8988T (cell line): Measurements from ENCODE around the gene TMEM255B.
"Not testable (repeated sequence)": the region's sequence is repeated elsewhere in the genome, so short reads cannot be mapped to it uniquely, and the experiment has no call there.

ENCODE experiments used
- DNase-seq: peaks from one replicate; pipeline ENCODE4 v3.0.0; 2011

TMEM255B gene

DNA sequence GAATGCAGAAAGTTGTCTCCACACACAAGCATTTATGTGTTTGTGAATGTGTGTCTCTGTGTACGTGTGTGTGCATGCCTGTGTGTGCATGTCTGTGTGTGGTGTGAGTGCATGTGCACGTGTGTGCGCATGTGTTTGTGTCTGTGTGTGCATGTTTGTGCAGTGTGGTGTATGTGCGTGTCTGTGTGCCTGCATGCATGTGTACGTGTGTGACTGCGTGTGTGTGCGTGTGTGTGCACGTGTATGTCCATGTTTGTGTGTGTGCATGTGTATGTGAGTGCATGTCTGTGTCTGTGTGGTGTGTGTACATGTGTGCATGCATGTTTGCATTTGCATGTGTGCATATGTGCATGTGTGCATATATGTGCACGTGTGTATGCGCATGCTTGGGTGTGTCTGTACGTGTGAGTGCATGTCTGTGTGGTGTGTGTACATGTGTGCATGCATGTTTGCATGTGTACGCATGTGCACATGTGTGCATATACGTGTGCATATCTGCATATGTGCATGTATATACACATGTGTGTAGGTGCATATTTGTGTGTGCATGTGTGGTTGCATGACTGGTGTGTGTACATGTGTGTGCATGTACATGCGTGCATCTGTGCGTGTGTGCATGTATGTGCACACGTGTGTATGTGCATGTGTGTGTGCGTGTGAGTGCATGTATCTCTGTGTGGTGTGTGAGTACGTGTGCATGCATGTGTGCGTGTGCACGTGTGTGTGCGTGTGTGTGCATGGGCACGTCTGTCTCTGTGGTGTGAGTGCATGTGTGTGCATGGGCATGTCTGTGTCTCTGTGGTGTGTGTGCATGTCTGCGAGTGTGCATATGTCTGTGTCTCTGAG lies 8.2 kb upstream of the TMEM255B start:
- no peak for DNase-seq

DNA sequence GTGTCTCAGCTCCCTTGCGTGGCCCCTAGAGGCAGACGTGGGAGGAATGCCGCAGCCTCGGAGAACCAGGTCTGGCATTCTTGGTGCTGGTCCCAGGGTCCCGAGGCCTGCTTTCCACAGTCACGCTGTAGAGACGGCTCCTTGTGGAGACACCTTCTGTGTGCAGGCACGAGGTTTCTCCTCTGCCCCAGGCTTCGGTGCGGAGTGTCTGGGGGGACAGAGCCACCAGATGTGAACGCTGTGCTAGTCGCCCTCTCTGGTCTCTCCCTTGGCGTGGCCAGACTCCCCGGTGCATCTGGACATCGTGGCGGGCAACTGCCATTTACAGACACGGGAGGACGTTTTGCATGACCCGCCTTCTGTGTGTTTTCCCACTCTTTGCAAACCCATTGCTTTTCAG lies 7.5 kb upstream of the TMEM255B start:
- DNase-seq = no peak

DNA sequence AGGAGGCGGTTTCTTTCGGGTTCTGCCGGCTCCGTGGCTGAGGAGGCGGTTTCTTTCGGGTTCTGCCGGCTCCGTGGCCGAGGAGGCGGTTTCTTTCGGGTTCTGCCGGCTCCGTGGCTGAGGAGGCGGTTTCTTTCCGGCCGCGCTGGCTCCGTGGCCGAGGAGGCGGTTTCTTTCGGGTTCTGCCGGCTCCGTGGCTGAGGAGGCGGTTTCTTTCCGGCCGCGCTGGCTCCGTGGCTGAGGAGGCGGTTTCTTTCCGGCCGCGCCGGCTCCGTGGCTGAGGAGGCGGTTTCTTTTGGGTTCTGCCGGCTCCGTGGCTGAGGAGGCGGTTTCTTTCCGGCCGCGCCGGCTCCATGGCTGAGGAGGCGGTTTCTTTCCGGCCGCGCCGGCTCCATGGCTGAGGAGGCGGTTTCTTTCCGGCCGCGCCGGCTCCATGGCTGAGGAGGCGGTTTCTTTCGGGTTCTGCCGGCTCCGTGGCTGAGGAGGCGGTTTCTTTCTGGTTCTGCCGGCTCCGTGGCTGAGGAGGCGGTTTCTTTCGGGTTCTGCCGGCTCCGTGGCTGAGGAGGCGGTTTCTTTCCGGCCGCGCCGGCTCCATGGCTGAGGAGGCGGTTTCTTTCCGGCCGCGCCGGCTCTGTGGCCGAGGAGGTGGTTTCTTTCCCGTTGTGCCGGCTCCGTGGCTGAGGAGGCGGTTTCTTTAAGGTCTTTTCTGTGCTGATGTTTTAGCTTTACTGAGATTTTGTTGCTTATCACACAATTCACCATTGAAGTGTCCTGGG lies 6.6 kb upstream of the TMEM255B start:
- DNase-seq = not testable (repeated sequence)

DNA sequence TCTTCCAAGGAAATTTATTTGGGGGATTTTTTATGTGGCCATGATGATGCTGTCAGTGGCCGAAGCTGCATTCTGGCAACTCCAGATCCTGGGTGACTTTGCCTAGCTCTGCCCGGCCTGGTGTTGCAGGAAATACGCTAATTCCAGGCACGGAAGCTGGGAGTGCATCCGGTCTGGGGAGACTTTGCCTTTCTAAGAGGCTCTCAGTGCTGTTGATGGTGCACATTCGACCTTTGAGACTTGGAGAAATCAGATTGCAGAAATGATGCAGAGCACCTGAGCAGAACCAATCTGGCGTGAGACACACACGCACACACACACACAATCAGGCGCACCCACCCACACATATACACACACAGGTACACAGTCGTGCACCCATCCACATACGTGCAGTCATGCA lies 5.9 kb upstream of the TMEM255B start:
- no peak for DNase-seq

DNA sequence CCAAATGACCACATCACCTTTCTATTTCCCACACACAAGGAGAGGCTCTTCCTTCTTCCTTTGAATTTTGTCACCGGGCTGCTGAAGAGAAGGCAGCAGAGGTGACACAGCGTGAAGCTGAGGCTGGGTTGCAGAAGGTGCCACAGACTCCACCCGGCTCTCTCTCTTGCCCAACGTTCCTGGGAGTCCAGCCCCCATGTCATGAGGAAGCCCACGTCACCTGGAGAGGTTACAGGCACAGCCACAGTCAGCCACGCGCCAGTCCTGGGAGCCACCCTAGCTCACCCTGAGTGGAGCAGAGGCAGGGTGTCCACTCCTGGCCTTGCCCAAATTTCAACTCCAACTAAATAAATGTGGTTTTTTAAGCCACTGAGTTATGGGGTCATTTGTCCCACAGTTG lies 4.8 kb upstream of the TMEM255B start:
- no peak for DNase-seq

DNA sequence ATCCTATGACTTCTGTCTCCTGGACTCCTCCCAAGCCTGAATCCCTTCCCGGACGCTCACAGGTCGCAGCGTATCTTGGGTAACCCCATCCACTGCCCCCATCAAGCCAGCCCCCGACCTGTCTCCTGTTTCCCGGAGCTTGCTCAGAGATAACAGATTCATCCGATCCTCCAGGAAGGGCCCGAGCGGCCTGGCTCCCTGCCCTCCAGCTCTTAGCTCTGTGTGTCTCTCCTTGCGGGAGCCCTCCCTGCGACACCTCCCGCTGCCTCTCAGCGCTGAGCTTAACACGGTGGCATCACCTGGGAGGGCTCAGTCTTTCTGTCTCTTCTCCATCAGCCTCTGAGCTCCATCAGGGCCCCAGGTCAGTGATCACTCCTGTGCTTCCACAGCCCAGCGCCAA lies 4.3 kb upstream of the TMEM255B start:
- DNase-seq = no peak

DNA sequence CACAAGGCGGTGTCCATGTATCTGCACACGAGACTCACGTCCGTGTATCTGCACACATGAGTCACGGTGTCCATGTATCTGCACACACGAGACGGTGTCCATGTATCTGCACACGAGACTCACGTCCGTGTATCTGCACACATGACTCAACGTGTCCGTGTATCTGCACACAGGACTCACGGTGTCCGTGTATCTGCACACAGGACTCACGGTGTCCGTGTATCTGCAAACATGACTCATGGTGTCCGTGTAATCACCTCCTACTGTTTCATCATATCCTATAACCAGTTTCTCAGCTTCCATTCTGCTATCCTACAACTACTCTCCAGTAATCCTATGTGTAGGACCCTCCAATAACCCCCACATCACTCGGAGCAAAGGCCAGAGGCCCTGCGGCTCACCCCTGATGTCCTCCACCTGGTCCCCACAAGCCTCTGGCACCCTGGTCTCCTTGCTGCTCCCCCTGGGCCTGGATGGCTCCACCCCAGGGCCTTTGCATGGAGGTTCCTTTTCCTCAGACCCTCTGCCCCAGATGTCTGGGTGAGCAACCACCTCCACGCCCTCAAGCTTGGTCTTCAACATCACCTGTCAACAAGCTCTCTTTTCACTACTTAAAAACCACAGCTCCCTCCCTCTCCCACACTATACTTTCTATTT lies 2.5 kb upstream of the TMEM255B start:
- DNase-seq = no peak

DNA sequence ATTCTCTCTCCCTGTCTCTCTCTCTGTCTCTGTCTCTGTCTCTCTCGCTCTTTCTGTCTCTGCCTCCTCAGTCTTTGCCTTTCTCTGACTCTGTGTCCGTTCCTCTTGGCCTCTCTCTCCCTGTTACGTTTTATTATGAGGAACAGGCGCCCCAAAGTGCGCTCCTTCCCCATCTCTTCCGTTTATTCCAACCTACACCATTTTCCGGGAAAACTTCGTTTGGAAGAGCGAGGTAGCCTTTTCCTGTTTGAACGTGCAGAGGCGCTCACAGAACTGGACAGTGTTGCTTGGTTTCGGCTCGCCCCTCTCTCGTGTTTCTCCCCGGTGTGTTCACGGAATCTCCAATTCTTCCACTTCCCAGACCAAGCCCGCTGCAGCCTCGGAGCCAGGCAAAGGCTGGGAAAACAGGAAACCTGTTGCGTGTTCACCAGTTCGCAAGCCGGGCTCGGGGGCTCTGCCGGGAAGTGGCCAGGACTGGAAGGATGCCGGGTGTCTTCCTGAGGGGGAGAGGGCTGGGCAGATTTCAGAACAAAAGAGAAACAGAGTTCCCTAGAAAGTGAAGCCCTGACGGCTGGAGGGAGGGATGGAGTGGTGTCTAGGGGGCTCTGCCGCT lies 605 bp downstream of the TMEM255B start:
- DNase-seq = peak; percentile 51

DNA sequence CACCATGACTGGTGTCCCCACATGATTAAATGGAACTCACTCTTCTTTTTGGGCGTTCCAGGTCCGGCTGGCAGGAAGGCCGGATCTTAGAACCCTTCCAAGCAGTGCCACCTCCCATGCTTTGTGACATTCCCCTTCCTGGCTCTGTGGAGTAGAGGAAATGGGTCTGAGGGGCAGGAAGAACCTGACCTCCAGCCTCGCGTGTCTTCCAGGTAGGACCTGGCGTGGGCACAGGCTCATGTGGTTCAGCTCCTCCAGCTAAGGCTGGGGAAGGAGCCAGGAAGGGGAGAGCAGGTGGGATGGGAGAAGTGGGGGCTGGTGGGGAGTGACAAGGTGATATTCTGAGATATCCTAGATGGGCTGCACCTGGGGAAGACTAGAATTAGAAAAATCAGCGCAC lies 2.1 kb downstream of the TMEM255B start:
- DNase-seq = no peak

DNA sequence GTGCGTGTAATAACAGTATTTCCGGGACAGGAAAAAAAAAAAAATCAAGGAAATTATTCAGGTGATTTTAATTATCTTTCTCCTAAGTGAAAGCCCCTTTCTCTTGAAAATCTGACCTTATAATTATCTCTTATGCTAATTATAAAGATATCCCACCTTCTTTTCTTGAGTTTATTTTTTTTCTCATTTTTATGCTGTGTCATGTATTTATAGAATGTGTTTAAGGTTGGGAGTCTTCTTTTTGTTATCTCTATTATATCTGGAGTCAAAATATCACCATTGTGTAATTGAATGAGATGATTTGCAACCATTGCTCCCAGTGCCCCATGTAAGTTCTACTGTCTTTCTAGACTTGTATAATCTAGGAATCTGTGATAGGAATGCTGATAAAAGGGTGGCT lies 3.0 kb downstream of the TMEM255B start:
- DNase-seq = no peak

DNA sequence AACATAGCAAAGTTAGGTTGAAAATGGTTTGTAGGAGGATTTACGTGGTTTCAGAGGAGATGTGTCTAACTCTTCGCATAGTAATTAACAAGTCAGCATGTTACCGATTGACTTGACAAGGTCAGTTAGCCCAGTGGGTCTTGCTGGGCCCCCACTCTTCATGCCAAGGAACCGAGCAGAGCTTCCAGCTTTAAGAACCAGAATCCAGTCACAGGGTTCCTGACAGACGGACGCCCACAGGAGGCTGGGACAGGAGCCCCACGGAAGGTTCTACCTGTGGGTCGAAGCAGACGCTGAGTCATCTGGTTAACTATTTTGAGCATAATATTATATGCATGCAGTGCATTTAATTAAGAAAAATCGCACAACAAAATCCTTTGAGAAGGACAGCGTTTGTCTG lies 3.5 kb downstream of the TMEM255B start:
- no peak for DNase-seq

DNA sequence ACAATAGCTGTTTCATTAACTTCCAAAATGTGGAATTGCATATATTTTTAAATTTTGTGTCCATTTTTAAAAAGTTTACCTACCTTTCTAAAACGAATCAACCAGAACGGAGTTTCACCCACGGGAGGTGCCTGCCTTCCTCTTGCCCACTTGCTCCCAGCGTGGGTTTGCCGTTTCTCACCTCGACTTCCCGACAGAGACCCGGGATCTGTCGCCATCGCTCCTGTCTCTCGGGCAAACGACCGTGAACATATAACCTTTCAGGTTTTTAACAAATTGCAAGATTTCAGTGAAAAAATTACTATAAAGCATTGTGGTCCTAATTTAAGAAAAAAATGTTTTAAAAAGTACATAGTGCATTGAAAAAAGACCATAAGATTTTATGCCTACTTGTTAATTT lies 4.2 kb downstream of the TMEM255B start:
- DNase-seq = no peak

DNA sequence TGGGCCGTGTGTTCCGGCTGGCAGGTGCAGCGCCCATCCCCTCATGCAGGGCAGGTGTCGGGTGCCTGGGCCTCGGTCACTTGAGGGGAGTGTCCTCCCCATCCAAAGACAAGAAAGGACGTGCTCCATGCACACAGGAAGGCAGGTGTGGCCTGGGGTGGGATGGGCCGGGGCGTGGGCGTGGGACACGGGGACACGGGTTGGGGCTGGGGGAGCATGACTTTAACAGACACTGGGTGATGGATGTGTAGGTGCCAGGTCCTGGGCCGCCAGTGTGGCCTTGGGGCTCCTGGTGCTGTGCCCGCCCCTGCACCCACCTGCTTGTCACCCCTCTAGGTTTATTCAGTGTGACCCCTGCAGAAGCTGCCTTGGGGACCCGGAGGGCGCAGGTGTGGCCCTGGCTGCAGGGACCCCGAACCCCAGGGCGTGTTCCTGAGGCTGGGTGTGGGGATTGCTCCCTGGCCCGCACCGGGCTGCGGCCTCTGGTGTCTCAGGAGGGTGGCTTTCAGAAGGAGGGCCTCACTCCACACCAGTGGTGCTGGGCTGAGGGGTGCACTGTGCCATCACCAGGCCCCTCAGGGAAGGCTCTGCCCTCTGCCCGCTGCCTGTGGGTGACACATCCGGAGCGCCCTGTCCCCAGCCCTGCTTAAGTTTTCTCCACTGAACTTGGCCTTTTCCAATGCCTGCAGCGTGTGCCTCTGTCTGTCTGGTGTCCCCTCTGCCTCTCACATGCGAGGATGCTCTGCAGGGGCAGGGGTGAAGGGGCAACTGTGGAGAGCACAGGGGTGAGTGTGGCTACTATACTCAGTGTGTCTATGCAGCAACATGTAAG lies 5.2 kb downstream of the TMEM255B start:
- DNase-seq = no peak

DNA sequence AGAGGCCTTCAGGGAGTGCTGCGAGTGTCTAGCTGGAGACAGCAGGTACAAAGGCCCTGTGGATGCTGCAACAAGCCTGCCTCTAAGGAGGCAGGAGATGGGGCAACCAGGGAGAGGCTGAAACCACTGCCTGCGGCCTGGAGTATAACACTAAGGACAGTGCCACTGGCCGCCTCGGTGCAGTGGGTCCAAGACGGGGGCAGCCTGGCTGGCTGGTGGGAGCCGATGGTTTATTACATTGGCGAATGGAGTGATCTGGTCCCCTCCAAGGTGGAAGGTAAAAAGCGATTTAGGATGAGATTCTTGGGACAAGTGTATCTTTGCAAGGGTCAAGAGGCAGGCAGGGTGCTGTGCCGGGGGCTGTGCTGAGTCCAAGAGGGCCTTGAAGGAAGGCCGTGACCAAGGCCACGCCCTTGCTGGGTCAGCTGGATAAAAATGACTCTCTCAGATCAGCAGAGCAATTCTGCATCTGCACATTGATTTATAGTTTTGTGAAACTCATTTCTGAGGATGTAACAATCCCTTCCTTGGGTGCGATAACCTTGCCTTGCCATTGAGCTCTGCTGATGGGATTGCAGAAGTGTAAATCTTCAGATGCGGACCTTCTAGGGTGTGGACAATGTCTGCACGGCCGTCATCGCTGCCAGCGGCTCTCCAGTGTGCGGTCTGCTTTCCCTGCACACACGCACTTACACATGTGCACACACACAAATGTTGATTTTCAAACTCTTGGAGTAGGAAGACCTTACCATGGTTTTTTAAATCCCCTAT lies 6.0 kb downstream of the TMEM255B start:
- no peak for DNase-seq

DNA sequence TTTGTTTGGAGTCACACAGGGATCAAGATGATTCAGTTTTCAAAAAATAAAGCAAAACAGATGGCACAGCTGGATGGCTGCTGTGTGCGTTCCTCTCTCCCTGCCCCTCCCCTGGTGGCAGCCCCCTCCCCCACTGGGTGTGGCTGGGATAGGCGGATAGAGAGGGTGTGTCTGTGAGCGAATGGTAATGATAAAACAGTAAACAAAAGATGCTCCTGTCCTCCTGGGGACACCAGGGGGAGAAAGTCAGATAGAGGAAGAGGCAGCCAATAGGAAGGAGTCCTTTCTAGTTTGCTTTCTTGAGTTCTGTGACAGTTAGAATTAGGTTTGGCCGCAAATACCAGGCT lies 6.5 kb downstream of the TMEM255B start:
- DNase-seq = no peak

DNA sequence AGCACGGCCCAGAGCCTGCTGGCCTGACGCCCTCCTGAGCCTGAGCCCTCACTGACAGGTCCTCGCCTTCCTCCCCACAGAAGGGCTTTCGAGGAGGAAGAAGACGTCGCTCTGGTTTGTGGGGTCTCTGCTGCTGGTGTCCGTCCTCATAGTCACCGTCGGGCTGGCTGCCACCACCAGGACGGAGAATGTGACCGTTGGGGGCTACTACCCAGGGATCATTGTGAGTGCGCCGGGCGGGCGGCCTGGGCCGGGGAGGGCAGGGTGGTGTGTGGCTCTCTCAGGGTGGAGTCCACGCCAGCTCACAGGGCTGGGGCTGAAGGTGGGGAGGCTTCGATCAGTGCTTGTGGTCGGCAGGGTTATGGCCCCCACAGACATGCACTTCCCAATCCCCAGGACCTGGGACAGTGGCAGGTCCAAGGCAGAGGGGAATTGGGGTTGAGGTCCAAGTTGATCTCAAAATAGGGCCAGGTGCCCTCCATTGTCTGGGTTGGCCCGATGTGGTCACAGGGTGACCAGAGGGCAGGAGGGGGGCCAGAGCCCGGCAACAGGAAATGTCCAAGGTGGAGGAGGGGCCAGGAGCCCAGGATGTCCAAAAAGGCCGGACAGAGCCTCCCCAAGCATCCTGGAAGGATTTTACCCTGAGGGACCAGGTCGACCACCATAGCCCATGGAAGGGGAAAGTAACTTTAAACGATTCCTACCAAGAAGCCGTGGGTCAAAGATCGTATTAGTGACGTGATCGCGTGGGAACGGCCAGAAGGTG lies 7.2 kb downstream of the TMEM255B start:
- no peak for DNase-seq

DNA sequence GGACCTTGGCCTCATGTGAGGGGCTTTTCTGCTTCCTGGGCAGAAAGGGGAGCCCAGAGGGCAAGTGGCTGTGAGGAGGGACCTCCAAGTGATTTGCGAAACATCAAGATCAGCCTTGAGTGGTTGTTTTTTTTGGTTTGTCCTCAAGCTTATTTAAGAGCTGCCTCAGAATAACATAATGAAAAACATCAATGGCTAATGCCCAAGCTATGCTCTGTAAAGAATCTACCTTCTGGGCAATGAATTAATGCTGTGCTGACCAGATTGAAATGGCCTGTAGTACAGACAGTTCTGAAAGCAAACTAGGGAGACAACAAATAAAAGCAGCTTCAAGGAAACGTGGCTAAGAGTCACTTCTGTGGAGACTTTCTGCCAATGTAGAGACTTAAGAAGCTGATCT lies 8.3 kb downstream of the TMEM255B start:
- DNase-seq = no peak

DNA sequence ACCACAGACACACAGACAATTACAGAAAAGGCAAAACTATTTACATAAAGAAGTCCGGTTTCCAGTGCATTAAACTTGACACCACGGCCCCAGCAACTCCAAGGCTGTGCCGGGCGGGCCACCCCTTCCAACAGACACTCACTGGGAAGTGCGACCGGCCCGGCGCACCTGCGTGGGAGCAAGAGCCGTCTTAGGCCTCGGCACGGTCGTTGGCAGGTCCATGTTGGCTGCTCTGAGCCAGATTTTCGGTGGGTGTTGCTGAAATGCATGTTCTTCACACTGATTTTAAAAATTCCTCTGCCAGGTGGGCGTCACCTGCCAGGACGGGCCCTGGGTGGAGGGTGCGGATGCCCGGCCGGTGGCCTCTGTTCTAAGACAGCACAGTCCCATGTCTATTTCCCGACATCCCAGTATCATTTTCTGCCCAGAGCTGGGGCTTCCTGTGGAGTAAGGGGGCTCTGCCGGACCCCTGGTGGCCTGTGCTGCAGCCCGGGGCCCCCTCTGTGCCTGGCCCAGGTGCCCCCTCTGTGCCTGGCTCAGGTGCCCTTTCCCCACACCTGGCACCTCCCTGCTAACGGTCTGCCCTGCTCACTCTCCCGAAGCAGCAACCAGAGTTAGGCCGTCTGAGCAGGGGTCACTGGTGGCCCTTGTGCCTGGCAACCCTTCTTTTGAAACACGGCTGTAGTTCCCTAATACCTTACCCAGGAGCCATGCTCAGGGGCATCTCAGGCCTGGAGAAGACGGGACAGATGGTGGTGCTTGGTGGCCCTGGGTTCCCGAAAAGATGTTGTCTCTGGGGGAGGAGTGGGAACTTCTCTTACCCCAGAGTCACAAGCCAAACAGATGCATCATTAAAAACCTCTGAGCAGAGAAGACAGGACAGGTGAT lies 9.2 kb downstream of the TMEM255B start:
- no peak for DNase-seq

DNA sequence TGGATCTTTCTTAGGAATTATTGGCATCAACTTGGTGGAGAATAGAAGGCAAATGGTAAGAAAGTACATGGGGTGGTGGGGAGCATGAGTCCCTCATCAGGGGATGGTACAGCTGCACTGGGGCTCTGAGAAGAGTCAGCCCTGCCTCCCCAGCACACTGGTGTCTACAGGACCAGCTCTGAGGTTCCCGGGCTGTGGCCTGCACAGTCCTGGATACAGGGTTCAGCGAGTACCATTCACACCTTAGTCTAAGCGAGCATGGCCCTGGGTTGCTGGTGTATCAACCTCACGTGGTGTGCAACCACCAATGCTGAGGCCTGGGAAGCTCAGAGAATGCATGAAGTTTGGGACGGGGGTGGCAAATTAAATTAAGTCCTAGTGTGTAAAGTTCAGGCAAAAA lies 10.1 kb downstream of the TMEM255B start:
- DNase-seq = no peak

DNA sequence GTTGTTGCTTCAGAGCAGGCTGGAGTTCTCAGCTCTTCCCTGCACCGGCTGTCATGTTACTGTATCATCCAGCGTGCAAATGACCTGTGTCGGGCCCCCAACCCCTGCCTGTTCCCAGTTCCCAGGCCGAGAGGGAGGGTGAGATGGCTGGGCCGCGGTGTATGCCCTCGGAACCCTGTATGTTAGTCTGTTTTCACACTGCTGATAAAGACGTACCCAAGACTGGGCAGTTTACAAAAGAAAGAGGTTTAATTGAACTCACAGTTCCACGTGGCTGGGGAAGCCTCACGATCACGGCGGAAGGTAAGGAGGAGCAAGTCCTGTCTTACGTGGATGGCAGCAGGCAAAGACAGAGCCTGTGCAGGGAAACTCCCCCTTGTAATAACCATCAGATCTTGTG lies 10.9 kb downstream of the TMEM255B start:
- DNase-seq = no peak
